ENCODE data around the gene HPN. TPM values are rescaled to one million over a fixed set of nuclear protein-coding genes. Genes with fewer than 3 reads are reported as not detected.
A peak's percentile ranks its signal among the peaks of the same experiment; 100 is the strongest.

The HPN gene
- total and polyA plus RNA-seq, 2 of the 13 experiments (the other 11 are each of a cell fraction or from before 2014, with no cell fraction given) = 46.7 to 261 TPM

DNA sequence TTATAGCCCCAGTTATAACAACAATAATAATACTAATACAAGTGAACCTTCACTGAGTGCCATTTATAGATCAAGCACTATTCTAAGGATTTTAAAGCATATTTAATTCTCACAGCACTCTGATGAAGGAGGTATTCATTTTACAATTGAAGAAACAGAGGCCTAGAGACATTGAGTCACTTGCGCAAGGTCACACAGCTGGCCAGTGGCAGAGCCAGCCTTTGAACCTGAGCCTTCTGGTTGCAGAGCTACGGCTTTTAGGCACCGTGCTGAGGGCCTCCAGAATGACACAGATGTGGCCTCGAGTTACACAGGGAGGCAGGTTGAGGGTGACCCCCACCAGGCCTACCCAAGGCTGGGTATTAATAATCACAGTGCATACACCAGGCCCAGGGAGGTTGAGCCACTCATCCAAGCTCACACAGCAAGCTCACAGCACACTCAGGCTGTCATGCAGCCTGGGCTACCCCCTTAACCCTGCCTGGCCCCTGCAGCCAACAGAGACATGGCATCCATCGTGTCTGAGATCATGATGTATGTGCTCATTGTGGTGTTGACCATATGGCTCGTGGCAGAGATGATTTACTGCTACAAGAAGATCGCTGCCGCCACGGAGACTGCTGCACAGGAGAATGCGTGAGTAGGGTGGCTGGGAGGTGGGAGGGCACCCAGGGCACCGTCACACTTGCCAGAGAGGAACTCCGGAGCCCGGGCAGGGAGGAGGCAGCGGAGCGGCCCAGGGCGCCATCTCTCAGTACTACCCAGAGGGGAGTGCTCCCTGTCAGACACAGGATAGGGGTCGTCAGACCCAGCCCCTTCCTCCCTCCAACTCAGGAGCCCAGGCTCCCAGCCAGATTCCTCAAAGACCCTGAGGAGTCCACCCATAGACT is 2.7 kb upstream of the HPN start (continued):
- TF ChIP-seq ZNF572 (CRISPR knock-in tag; IDR thresholded peaks at IDR 0.05) = 0 out of 2 replicates have a peak, but pooled peaks have one; percentile 62
- no peak for TF ChIP-seq SYNCRIP (IDR thresholded peaks at IDR 0.05; ENCODE audit: insufficient read depth, low read depth, low read length)
- peak; percentile 1; the same call in 1 of the 2 replicates for TF ChIP-seq SAP130 (CRISPR knock-in tag; IDR thresholded peaks at IDR 0.05; ENCODE audit: low read depth)
- TF ChIP-seq, protein P1, sequence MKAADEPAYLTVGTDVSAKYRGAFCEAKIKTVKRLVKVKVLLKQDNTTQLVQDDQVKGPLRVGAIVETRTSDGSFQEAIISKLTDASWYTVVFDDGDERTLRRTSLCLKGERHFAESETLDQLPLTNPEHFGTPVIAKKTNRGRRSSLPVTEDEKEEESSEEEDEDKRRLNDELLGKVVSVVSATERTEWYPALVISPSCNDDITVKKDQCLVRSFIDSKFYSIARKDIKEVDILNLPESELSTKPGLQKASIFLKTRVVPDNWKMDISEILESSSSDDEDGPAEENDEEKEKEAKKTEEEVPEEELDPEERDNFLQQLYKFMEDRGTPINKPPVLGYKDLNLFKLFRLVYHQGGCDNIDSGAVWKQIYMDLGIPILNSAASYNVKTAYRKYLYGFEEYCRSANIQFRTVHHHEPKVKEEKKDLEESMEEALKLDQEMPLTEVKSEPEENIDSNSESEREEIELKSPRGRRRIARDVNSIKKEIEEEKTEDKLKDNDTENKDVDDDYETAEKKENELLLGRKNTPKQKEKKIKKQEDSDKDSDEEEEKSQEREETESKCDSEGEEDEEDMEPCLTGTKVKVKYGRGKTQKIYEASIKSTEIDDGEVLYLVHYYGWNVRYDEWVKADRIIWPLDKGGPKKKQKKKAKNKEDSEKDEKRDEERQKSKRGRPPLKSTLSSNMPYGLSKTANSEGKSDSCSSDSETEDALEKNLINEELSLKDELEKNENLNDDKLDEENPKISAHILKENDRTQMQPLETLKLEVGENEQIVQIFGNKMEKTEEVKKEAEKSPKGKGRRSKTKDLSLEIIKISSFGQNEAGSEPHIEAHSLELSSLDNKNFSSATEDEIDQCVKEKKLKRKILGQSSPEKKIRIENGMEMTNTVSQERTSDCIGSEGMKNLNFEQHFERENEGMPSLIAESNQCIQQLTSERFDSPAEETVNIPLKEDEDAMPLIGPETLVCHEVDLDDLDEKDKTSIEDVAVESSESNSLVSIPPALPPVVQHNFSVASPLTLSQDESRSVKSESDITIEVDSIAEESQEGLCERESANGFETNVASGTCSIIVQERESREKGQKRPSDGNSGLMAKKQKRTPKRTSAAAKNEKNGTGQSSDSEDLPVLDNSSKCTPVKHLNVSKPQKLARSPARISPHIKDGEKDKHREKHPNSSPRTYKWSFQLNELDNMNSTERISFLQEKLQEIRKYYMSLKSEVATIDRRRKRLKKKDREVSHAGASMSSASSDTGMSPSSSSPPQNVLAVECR (CRISPR knock-in tag; IDR thresholded peaks at IDR 0.05; ENCODE audit: borderline replicate concordance) = 0 out of 2 replicates have a peak, but pooled peaks have one; percentile 22
- 0 out of 2 replicates have a peak, but pooled peaks have one; percentile 21 for TF ChIP-seq PAWR (CRISPR knock-in tag; IDR thresholded peaks at IDR 0.05; ENCODE audit: borderline replicate concordance)
- TF ChIP-seq ZNF263 (CRISPR knock-in tag; IDR thresholded peaks at IDR 0.05) = peak; percentile 94
- TF ChIP-seq ZNF556 (CRISPR knock-in tag; IDR thresholded peaks at IDR 0.05; ENCODE audit: borderline replicate concordance) = no peak
- no peak for TF ChIP-seq YEATS4 (CRISPR knock-in tag; IDR thresholded peaks at IDR 0.05; ENCODE audit: borderline replicate concordance)
- TF ChIP-seq, protein P2, sequence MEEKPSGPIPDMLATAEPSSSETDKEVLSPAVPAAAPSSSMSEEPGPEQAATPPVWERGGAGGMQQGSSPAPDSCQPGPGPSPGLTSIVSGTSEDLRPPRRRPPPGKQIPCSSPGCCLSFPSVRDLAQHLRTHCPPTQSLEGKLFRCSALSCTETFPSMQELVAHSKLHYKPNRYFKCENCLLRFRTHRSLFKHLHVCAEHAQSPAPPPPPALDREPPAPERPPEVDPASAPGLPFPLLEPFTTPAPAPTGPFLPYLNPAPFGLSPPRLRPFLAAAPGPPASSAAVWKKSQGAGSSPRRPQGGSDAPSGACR (CRISPR knock-in tag; IDR thresholded peaks at IDR 0.05) = no peak
- 0 out of 2 replicates have a peak, but pooled peaks have one; percentile 21 for TF ChIP-seq HNF4A (CRISPR knock-in tag; IDR thresholded peaks at IDR 0.05)
- TF ChIP-seq ZFP36 (IDR thresholded peaks at IDR 0.05; ENCODE audit: borderline replicate concordance, low read depth, low read length, partially characterized antibody) = no peak
- TF ChIP-seq ZMYM3 (CRISPR knock-in tag; IDR thresholded peaks at IDR 0.05) = peak; percentile 82
- 0 out of 2 replicates have a peak, but pooled peaks have one; percentile 6 for TF ChIP-seq SPEN (CRISPR knock-in tag; IDR thresholded peaks at IDR 0.05; ENCODE audit: low read depth)
- TF ChIP-seq, protein P3, sequence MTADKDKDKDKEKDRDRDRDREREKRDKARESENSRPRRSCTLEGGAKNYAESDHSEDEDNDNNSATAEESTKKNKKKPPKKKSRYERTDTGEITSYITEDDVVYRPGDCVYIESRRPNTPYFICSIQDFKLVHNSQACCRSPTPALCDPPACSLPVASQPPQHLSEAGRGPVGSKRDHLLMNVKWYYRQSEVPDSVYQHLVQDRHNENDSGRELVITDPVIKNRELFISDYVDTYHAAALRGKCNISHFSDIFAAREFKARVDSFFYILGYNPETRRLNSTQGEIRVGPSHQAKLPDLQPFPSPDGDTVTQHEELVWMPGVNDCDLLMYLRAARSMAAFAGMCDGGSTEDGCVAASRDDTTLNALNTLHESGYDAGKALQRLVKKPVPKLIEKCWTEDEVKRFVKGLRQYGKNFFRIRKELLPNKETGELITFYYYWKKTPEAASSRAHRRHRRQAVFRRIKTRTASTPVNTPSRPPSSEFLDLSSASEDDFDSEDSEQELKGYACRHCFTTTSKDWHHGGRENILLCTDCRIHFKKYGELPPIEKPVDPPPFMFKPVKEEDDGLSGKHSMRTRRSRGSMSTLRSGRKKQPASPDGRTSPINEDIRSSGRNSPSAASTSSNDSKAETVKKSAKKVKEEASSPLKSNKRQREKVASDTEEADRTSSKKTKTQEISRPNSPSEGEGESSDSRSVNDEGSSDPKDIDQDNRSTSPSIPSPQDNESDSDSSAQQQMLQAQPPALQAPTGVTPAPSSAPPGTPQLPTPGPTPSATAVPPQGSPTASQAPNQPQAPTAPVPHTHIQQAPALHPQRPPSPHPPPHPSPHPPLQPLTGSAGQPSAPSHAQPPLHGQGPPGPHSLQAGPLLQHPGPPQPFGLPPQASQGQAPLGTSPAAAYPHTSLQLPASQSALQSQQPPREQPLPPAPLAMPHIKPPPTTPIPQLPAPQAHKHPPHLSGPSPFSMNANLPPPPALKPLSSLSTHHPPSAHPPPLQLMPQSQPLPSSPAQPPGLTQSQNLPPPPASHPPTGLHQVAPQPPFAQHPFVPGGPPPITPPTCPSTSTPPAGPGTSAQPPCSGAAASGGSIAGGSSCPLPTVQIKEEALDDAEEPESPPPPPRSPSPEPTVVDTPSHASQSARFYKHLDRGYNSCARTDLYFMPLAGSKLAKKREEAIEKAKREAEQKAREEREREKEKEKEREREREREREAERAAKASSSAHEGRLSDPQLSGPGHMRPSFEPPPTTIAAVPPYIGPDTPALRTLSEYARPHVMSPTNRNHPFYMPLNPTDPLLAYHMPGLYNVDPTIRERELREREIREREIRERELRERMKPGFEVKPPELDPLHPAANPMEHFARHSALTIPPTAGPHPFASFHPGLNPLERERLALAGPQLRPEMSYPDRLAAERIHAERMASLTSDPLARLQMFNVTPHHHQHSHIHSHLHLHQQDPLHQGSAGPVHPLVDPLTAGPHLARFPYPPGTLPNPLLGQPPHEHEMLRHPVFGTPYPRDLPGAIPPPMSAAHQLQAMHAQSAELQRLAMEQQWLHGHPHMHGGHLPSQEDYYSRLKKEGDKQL (CRISPR knock-in tag; IDR thresholded peaks at IDR 0.05; ENCODE audit: low read depth) = no peak
- TF ChIP-seq SATB2 (CRISPR knock-in tag; IDR thresholded peaks at IDR 0.05) = no peak
- TF ChIP-seq CEBPB (IDR thresholded peaks at IDR 0.05; ENCODE audit: borderline replicate concordance, low read depth, low read length) = peak; percentile 51; the same call in 1 of the 2 replicates
- TF ChIP-seq XBP1 (CRISPR knock-in tag; IDR thresholded peaks at IDR 0.05) = no peak
- TF ChIP-seq ZNF230 (CRISPR knock-in tag; IDR thresholded peaks at IDR 0.05) = no peak
